ENCODE results near the gene DLGAP1. TPM values are rescaled to one million over a fixed set of nuclear protein-coding genes. Genes with fewer than 3 reads are reported as not detected.

Gene DLGAP1
- total and polyA plus RNA-seq, 2 of the 8 experiments (the other 6 are each of a cell fraction or from before 2014, with no cell fraction given), result 11.8 to 16.9 TPM

DNA sequence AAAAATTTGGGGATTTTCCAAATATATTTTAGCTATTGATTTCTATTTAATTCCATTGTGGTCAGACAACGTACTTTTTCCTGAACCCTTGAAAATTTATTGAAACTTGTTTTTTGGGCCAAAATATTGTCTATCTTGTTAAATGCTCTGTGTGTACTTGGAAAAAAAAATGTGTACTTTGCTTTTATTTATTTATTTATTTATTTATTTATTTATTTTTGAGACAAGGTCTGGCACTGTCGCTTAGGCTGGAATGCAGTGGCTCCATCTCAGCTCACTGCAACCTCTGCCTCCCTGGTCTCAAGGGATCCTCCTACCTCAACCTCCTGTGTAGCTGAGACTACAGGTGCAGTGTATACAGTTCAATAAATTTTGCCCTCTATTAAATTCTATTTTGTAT, 910.6 kb downstream of the DLGAP1 start:
- Histone ChIP-seq H4K8ac (ENCODE audit: extremely low read depth, insufficient read depth, low read length) (no peak overlapping the region), H3K4me3 (ENCODE audit: extremely low read depth in 1 of 4, insufficient read depth in 2 of 4, low read depth in 3 of 4, low read length in 4 of 4) (no peak overlapping the region), H3K79me2 (ENCODE audit: control insufficient read depth in 1 of 2, insufficient read depth in 2 of 2, low read length in 2 of 2) (no peaks in the 10 kb centered on the region), H2BK20ac (ENCODE audit: low read length) (no peak overlapping the region), H4K5ac (ENCODE audit: insufficient read length, low read depth, low read length) (no peak overlapping the region), H2BK12ac (ENCODE audit: low read depth, low read length) (no peak overlapping the region), H3K23me2 (ENCODE audit: low read depth, low read length) (no peaks in the 10 kb centered on the region), H3K27me3 (replicated peaks in 1 of 4; ENCODE audit: control insufficient read depth in 3 of 4, extremely low read depth in 1 of 4, insufficient read depth in 3 of 4, low read length in 3 of 4) (no peaks in the 10 kb centered on the region), H2BK15ac (ENCODE audit: low read length) (no peak overlapping the region), H2AFZ (ENCODE audit: low read length) (no peak overlapping the region), H3K79me1 (ENCODE audit: low read depth, low read length) (no peaks in the 10 kb centered on the region), H3K4me1 (replicated peaks in 1 of 4; ENCODE audit: control insufficient read depth in 3 of 4, insufficient read depth in 4 of 4, low read length in 3 of 4) (no peaks in the 10 kb centered on the region; a peak in 3 of 7 replicates), H2AK5ac (ENCODE audit: low read depth, low read length) (no peak overlapping the region), H3K36me3 (ENCODE audit: control insufficient read depth in 2 of 4, insufficient read depth in 4 of 4, low read length in 3 of 4) (no peaks in the 10 kb centered on the region), H3K4me2 (ENCODE audit: insufficient read depth in 1 of 2, low read depth in 2 of 2, low read length in 2 of 2) (no peak overlapping the region), H3K23ac (ENCODE audit: insufficient read length) (no peak overlapping the region), H3K18ac (ENCODE audit: extremely low read depth, low read length) (no peak overlapping the region), H2BK5ac (ENCODE audit: low read depth, low read length) (no peak overlapping the region), H3K14ac (ENCODE audit: insufficient read length) (no peak overlapping the region), H3K9ac (replicated peaks in 1 of 4; ENCODE audit: extremely low read depth in 1 of 4, low read depth in 3 of 4, low read length in 3 of 4) (no peak overlapping the region), H3K27ac (ENCODE audit: low read depth, low read length) (no peak overlapping the region), H4K91ac (replicated peaks; ENCODE audit: insufficient read length, low read length) (no peak overlapping the region), H3K9me3 (ENCODE audit: insufficient read depth in 2 of 2, low read depth in 1 of 2, low read length in 1 of 2) (no peaks in the 10 kb centered on the region), H3K56ac (replicated peaks; ENCODE audit: insufficient read length, low read depth, low read length) (no peak overlapping the region), H2BK120ac (replicated peaks; ENCODE audit: low read depth, low read length) (no peak overlapping the region), H4K20me1 (replicated peaks in 1 of 2; ENCODE audit: control insufficient read depth in 1 of 2, insufficient read depth in 2 of 2, low read length in 2 of 2) (no peaks in the 10 kb centered on the region), H3K4ac (replicated peaks; ENCODE audit: insufficient read length, low read depth, low read length) (no peak overlapping the region)
- ChIA-PET POLR2A (ENCODE audit: partially characterized antibody) (interaction anchor here (1.2 kb wide), 1 partner anchor 10 kb away, joined by 4 read pairs; no protein-coding TSS in a partner anchor), CTCF (ENCODE audit: partially characterized antibody) (interaction anchor here (0.8 to 1.2 kb wide), 4 partner anchors 15 to 77 kb away, joined by 3 to 5 read pairs (median 3); no protein-coding TSS in a partner anchor)
- TF ChIP-seq SAP30 (IDR thresholded peaks at IDR 0.05; ENCODE audit: insufficient read depth, insufficient replicate concordance, low read length), result no peak
- FAIRE-seq (no peak), DNase-seq (ENCODE audit: low read depth in 1 of 2, low spot score in 2 of 2) (no peak)
- WGBS, 2 experiments (ENCODE audit: extremely low coverage in 1 of 2, insufficient coverage in 1 of 2, insufficient read length in 1 of 2, insufficient replicate concordance in 2 of 2, low coverage in 1 of 2, low lambda C conversion rate in 2 of 2, missing lambda C conversion rate in 1 of 2), result 97% methylated on average over 2 of the region's 2 CpGs; no CpG with 5 or more reads in 1 of the 2 experiments
